ENCODE data around the gene HOXD11. TPM values are rescaled to one million over a fixed set of nuclear protein-coding genes. Genes with fewer than 3 reads are reported as not detected.

HOXD11 gene
- total RNA-seq, 2 donors from 2014 or later, result 0.25 to 1.6 TPM

DNA sequence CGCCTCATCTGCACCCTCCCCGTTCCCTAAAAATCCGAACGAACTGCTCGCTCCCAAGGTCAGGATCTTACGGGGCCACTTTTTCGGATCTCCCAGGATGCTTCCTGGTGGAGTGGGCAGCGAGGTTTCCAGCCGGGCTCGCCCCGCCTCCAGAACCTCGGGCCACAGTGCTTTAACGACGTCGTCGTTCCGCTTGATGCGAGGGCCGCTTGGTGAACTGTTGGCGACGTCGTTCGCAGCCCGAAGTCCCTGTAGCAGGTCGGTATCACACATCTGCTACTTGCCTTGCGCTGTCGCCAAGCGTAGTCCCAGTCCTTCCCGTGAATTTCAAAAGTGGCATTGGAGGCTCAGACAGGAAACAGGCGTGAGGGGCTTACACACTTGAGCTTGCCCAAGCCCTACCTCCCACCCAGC, 38.7 kb upstream of the HOXD11 start:
- TF ChIP-seq, protein P1, sequence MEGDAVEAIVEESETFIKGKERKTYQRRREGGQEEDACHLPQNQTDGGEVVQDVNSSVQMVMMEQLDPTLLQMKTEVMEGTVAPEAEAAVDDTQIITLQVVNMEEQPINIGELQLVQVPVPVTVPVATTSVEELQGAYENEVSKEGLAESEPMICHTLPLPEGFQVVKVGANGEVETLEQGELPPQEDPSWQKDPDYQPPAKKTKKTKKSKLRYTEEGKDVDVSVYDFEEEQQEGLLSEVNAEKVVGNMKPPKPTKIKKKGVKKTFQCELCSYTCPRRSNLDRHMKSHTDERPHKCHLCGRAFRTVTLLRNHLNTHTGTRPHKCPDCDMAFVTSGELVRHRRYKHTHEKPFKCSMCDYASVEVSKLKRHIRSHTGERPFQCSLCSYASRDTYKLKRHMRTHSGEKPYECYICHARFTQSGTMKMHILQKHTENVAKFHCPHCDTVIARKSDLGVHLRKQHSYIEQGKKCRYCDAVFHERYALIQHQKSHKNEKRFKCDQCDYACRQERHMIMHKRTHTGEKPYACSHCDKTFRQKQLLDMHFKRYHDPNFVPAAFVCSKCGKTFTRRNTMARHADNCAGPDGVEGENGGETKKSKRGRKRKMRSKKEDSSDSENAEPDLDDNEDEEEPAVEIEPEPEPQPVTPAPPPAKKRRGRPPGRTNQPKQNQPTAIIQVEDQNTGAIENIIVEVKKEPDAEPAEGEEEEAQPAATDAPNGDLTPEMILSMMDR (IDR thresholded peaks at IDR 0.05), result no peak
- Histone ChIP-seq H3K27me3 (peaks cover 59% of the 10 kb centered on the region), H3K36me3 (no peaks in the 10 kb centered on the region), H3K4me1 (no peaks in the 10 kb centered on the region), H3K27ac (no peak overlapping the region), H3K9me3 (no peaks in the 10 kb centered on the region), H3K4me3 (no peak overlapping the region), H3K9ac (ENCODE audit: low read depth in 2 of 2, low read length in 2 of 2) (no peak overlapping the region)
- intact Hi-C loops (cut with DNase I), result no loop called here
- DNase-seq, result no peak

DNA sequence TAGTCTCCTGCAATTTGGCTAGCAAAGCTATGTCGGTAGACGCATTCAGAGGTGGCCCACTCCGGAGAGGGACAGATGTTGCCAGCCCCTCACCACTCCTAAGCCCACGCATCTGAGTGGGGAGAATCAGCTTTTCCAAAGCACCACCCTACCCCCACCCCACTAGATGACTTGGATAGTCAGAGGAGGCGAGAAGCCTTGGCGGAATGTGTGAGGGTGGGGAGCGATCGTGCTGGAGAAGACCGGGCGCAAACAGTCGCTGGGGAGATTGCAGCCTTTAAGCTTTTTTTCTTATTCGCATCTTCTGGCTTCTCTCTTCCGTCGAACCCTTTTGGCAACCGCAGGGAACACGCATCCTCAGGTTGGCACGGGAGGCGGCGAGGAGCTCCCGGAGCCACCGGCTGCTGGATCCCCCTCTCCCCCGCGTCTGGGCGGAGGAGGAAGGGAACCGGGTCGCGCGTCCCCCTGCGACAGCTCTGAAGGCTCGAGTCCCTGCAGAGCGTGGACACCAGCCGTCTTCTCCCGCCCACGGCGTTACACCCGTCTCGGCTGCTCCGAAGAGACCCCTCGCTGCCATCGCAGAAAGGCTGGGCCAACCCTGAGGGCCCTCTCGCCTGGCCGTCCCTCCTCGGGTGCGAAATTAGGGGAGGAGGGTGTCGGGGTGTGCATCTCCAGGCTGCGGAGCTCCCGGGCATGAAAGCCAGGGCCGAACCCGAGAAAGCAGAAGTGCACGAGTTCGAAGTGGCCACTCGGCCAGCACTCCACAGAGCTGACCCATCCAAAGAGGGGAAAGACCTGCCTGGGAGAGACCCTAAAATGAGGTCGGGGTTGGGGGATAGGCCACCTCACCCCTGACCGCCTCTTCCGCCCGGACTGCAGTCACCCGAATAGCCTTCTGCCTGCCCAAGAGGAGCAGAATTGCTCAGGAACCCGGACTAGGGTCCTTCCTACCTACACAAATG, 35.5 kb upstream of the HOXD11 start:
- TF ChIP-seq, protein P1 (IDR thresholded peaks at IDR 0.05), result no peak
- no peaks in the 10 kb centered on the region for H3K9me3 ChIP-seq
- H3K36me3 ChIP-seq, result no peaks in the 10 kb centered on the region
- peaks cover 87% of the 10 kb centered on the region for H3K27me3 ChIP-seq
- H3K9ac ChIP-seq (ENCODE audit: low read depth in 2 of 2, low read length in 2 of 2), result no peak overlapping the region
- H3K4me1 ChIP-seq, result no peaks in the 10 kb centered on the region
- DNase-seq, result no peak
- no peak overlapping the region for H3K27ac ChIP-seq
- intact Hi-C loops (cut with DNase I), result no loop called here
- H3K4me3 ChIP-seq, result no peak overlapping the region

GRCh38 chr2:176072292-176072669, 34.8 kb upstream of the HOXD11 start:
- Histone ChIP-seq H3K9me3 (no peaks in the 10 kb centered on the region), H3K27ac (no peak overlapping the region), H3K4me3 (no peak overlapping the region), H3K36me3 (no peaks in the 10 kb centered on the region), H3K9ac (ENCODE audit: low read depth in 2 of 2, low read length in 2 of 2) (no peak overlapping the region), H3K27me3 (peaks cover 86% of the 10 kb centered on the region), H3K4me1 (no peaks in the 10 kb centered on the region)
- intact Hi-C loops (cut with DNase I), result no loop called here
- TF ChIP-seq, protein P1 (IDR thresholded peaks at IDR 0.05), result no peak
- DNase-seq, result no peak

DNA sequence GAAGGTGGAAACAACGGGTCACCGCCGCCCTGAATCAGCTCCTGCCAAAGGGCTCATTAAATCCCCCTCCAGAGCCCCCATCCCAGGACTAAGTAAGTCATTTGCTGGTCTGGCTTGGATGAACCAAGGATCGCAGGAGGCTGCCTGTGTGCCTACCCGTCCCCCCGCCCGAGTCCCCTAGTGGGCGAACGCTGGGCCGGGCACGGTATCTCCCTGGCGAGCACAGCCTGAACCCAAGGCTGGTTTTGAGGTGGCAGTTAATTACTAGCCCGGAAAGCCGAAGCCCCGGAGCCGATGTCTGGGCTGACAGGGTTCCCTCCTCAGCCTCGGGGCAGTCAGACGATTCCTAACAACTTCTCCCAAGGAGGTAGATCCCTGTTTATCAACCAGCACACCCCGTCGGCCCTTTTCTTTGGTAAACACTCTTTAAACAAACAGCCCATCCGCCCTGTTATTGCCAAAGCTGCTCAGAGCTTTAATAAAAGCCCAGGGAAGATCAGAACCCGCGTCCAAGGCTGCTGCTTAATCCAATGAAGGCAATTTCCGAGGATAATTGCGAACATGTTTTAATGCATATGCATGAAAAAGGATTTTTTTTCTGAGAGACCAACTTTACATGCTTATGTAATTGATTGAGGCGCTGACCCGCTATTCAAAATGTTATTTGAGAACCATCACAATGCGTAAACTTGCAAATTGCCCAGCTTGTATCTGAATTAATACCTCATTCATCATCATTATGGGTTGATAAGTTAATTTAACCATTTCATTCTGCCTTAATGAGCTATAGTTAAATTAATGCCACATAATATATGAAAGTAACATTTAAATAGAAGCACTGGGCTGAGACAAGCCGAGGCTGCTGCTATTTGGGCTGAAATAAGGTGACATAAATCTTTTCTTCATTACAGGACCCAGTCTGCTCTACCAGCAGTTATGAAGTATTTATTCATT, 33.9 kb upstream of the HOXD11 start:
- Histone ChIP-seq H3K27me3 (peaks cover 84% of the 10 kb centered on the region), H3K9me3 (no peaks in the 10 kb centered on the region), H3K27ac (no peak overlapping the region), H3K4me3 (no peak overlapping the region), H3K36me3 (no peaks in the 10 kb centered on the region), H3K4me1 (no peaks in the 10 kb centered on the region), H3K9ac (ENCODE audit: low read depth in 2 of 2, low read length in 2 of 2) (no peak overlapping the region)
- DNase-seq, result no peak
- TF ChIP-seq, protein P1 (IDR thresholded peaks at IDR 0.05), result no peak
- intact Hi-C loops (cut with DNase I), result no loop called here

DNA sequence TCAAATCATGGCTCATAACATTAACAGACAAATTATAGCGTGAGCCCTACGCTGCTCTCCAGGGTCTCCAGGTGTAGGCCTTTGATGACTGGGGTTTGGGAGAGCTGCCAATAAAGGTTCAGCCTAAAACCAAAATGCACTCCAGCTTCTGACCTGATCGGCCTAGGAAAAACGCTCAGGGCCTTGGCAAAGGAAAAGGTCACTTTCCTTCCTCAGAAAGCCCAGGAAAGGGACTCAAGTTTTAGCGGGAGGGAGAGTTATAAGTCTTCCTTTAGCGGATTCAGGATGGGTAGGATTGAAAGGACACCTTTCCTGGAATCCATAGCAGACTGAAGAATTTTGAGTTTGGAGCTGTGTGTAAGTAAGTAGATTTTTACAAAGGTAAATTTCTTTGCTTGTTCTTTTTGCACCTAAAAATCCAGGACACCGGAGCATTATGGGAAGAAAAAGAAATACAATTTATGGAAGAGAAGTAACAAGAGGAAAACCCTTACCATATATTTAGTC, 32.1 kb upstream of the HOXD11 start:
- H3K27ac ChIP-seq, result no peak overlapping the region
- no peaks in the 10 kb centered on the region for H3K36me3 ChIP-seq
- no peak overlapping the region for H3K9ac ChIP-seq (ENCODE audit: low read depth in 2 of 2, low read length in 2 of 2)
- intact Hi-C loops (cut with DNase I), result no loop called here
- H3K9me3 ChIP-seq, result no peaks in the 10 kb centered on the region
- peaks cover 85% of the 10 kb centered on the region for H3K27me3 ChIP-seq
- H3K4me3 ChIP-seq, result no peak overlapping the region
- TF ChIP-seq, protein P1 (IDR thresholded peaks at IDR 0.05), result no peak
- no peaks in the 10 kb centered on the region for H3K4me1 ChIP-seq
- no peak for DNase-seq

Measured in colonic mucosa (tissue), 4 donors.